Hepatocyte (in vitro differentiated cells): ENCODE measurements around the gene FHIP2A.

ENCODE experiments used
- CTCF ChIP-seq: fragments of 200-600 bp; sonication (generic); IDR thresholded peaks from 2 replicates; pipeline ENCODE4 v1.5.1; 2016; ENCODE audit warnings: antibody characterized with exemption, mild to moderate bottlenecking; ENCODE audit not compliant: poor library complexity
- EZH2phosphoT487 ChIP-seq: fragments of 200-600 bp; sonication (generic); IDR thresholded peaks from one replicate; pipeline ENCODE4 v1.6.1; 2018; ENCODE audit warnings: antibody characterized with exemption, mild to moderate bottlenecking, low read depth, moderate library complexity; ENCODE audit not compliant: unreplicated experiment, severe bottlenecking

GRCh38 chr10:114825513-114826253 lies 4.1 kb downstream of the FHIP2A start:
- TF ChIP-seq CTCF (no peak), EZH2phosphoT487 (no peak)
